Progenitor cell of endocrine pancreas (in vitro differentiated cells): ENCODE results near the gene TMEM164. TPM values are rescaled to one million over a fixed set of nuclear protein-coding genes. Genes with fewer than 3 reads are reported as not detected.

Experiments
- DNase-seq: peaks from one replicate; pipeline ENCODE4 v3.0.0; 2021; ENCODE audit warnings: low spot score; ENCODE audit not compliant: unreplicated experiment
- H3K27ac Mint-ChIP-seq: 2 replicates; pipeline ENCODE4 v1.8.0; 2021; ENCODE audit warnings: mild to moderate bottlenecking, moderate library complexity, mixed read lengths
- H3K27me3 Mint-ChIP-seq: 2 replicates; pipeline ENCODE4 v1.8.0; 2021; ENCODE audit warnings: mixed read lengths
- H3K36me3 Mint-ChIP-seq: 2 replicates; pipeline ENCODE4 v1.8.0; 2022; ENCODE audit warnings: mixed read lengths; ENCODE audit not compliant: insufficient read depth
- H3K4me1 Mint-ChIP-seq: 2 replicates; pipeline ENCODE4 v1.8.0; 2021; ENCODE audit warnings: low read depth, mixed read lengths
- H3K4me3 Mint-ChIP-seq: 2 replicates; pipeline ENCODE4 v1.8.0; 2021; ENCODE audit warnings: low read depth, mild to moderate bottlenecking, moderate library complexity, mixed read lengths
- H3K9me3 Mint-ChIP-seq: 2 replicates; pipeline ENCODE4 v1.8.0; 2021; ENCODE audit warnings: low read depth, mixed read lengths
- CTCF ChIP-seq: fragments of 200-600 bp; sonication (generic); IDR thresholded peaks from one replicate; pipeline ENCODE4 v1.5.0; 2021; ENCODE audit warnings: antibody characterized with exemption, mild to moderate bottlenecking; ENCODE audit not compliant: unreplicated experiment
- total RNA-seq: library from RNA; stranded (reverse); gene quantifications from 2 replicates; pipeline ENCODE4 v1.2.1, GENCODE V29; 2021

TMEM164 gene
- total RNA-seq, 1 donor from 2014 or later = 109 TPM

DNA sequence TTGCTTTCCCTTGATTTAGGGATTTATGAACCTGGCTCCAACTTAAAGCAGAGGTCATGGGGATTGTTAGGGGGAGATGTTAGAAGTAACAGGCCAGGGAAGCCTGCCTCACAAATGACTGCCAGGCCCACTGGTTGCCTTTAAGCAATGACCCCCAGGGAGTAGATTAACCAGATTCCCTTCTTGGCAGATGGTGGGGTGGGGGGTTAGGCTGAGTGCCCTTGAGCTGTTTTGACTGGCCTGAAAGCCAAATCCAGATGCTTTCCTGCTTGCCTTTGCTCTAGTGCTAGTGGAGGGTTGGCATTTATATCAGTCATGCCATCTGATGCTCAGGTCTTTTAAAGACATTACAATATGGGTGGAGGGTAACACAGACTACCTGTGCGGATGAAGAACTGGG, 128.1 kb downstream of the TMEM164 start:
- no peak overlapping the region for H3K27ac Mint-ChIP-seq
- H3K9me3 Mint-ChIP-seq = no peaks in the 10 kb centered on the region

GRCh38 chrX:110132450-110133114, 129.7 kb downstream of the TMEM164 start:
- Mint-ChIP-seq H3K27ac (no peak overlapping the region), H3K36me3 (peaks cover 3% of the 10 kb centered on the region), H3K9me3 (no peaks in the 10 kb centered on the region), H3K4me3 (no peak overlapping the region), H3K27me3 (no peaks in the 10 kb centered on the region), H3K4me1 (peaks cover 1% of the 10 kb centered on the region)
- no peak for TF ChIP-seq CTCF
- no peak for DNase-seq

More for the DNA sequence above, 128.1 kb downstream of the TMEM164 start:
- DNase-seq = no peak
- Mint-ChIP-seq H3K36me3 (peaks cover 3% of the 10 kb centered on the region), H3K4me1 (peaks cover 1% of the 10 kb centered on the region), H3K4me3 (no peak overlapping the region), H3K27me3 (no peaks in the 10 kb centered on the region)
- TF ChIP-seq CTCF = no peak

DNA sequence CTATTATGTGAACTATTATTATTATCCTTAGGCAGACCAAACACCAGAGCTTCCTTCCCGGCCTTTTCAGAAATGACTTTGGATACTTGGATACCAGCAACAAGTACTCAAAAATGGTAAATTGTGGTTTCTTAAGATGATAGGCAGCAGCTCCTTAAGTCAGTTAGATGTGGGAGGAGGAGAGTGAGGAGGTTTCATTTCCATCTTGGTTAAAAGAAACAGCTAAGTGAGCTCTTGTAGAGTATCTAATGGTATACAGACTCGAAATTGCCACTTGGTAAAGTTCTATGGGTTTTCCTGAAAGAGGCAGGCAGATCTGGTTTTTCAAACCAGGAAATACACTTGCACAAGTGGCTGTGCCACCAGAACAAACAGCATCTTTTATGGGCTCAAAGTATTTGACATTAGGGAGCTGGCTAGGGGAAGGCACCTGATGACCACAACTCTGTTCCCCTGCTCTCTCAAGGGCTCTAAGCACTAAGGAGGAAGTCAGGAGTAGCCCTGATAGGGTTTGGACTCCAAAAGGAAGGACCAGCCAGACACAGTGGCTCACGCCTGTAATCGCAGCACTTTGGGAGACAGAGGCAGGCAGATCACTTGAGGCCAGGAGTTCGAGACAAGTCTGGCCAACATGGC, 130.9 kb downstream of the TMEM164 start:
- H3K9me3 Mint-ChIP-seq = no peaks in the 10 kb centered on the region
- no peak for TF ChIP-seq CTCF

DNA sequence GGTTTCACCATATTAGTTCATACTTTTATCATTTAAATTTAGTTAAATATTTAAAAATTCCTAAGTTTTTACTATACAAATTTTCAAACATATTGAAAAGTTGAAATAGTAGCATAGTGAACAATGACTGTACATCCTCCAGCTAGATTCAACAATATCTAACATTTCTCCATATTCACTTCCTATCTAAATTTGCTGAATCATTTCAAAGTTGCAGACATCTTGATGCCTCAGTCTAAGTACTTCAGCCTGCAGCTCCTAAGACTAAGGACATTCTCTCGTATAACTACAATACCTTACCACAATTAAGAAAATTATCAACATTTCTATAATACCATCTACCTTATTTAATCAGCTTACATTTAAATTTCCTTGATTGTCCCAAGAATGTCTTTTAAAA, 132.7 kb downstream of the TMEM164 start:
- Mint-ChIP-seq H3K9me3 (no peaks in the 10 kb centered on the region), H3K36me3 (peaks cover 3% of the 10 kb centered on the region), H3K27ac (no peak overlapping the region), H3K27me3 (no peaks in the 10 kb centered on the region), H3K4me3 (no peak overlapping the region), H3K4me1 (no peaks in the 10 kb centered on the region)
- TF ChIP-seq CTCF = no peak
- DNase-seq = no peak

More for the DNA sequence above, 130.9 kb downstream of the TMEM164 start:
- Mint-ChIP-seq H3K36me3 (peaks cover 3% of the 10 kb centered on the region), H3K4me1 (peaks cover 1% of the 10 kb centered on the region), H3K27me3 (no peaks in the 10 kb centered on the region), H3K27ac (no peak overlapping the region), H3K4me3 (no peak overlapping the region)
- DNase-seq = no peak

DNA sequence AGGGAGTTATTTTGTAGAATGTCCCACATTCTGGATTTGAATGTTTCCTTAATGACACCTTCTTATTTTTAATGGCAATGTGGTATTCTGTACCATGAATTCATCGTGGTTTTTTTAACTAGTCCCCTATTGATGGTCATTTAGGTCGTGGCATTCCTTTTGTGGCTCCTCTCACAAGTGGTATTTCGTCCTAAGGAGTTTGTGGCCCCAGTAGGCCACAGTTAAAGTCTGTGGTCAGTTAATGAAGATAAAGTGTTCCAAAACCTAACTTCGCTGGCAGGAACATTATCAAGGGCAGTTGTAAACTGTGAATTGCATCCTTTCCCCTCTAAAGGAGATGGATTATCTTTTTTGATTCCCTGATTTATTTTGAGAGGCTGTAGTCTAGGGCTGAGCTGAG, 133.2 kb downstream of the TMEM164 start:
- Mint-ChIP-seq H3K4me1 (no peaks in the 10 kb centered on the region), H3K9me3 (no peaks in the 10 kb centered on the region), H3K27ac (no peak overlapping the region), H3K36me3 (peaks cover 3% of the 10 kb centered on the region), H3K27me3 (no peaks in the 10 kb centered on the region), H3K4me3 (no peak overlapping the region)
- no peak for DNase-seq
- TF ChIP-seq CTCF = no peak
